ENCODE data around the gene RAB1A. TPM values are rescaled to one million over a fixed set of nuclear protein-coding genes. Genes with fewer than 3 reads are reported as not detected.

Gene RAB1A
- total and polyA plus RNA-seq, 2 of the 13 experiments (the other 11 are each of a cell fraction or from before 2014, with no cell fraction given) = 206 to 226 TPM

DNA sequence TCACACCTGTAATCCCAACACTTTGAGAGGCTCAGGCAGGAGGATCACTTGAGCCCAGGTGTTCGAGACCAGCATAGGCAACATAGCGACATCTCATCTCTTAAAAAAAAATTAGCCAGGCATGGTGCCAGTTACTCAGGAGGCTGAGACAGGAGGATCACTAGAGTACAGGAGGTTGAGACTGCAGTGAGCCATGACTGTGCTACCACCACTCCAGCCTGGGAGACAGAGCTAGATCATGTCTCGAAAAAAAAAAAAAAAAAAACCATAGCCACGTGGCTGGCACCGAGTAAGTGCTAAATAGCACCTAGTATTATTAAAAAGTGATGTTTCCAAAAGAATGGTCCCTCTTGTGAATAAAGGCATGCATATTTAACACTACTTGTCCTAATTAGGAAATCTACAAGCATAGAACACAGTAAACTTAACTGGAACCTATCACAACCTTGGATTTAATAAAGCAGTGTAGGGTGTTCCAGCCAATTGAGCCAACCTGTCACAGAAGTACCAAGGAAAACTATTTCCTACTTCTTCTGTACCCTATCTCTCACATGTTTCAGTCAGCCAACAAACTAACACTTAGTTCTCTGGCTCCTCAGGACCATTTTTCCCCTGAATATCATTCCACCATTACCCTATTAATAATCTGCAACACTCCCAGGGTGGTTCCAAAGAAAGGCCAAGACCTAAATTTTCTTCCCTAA, 8.8 kb downstream of the RAB1A start:
- 92% methylated on average over 5 of the region's 5 CpGs for WGBS (ENCODE audit: low lambda C conversion rate)
- ATAC-seq (no peak; the same call in 2 of the 3 replicates), FAIRE-seq (no peak), DNase-seq (ENCODE audit: low spot score) (no peak)
- Histone ChIP-seq H3K9me3 (ENCODE audit: low read length) (no peaks in the 10 kb centered on the region), H3K27me3 (ENCODE audit: control insufficient read depth in 1 of 2, insufficient read depth in 2 of 2, low read length in 2 of 2) (no peaks in the 10 kb centered on the region), H2AFZ (ENCODE audit: low read length) (no peak overlapping the region), H3K27ac (ENCODE audit: extremely low read length, insufficient read depth, low read length) (no peak overlapping the region), H4K20me1 (ENCODE audit: insufficient read depth, low read length) (peaks cover 100% of the 10 kb centered on the region), H3K79me2 (ENCODE audit: insufficient read depth, low read length) (peaks cover 99% of the 10 kb centered on the region), H3K4me1 (ENCODE audit: insufficient read depth, low read length) (peaks cover 47% of the 10 kb centered on the region), H3K9ac (ENCODE audit: insufficient read depth, low read depth, low read length) (no peak overlapping the region), H3K36me3 (replicated peaks in 1 of 2; ENCODE audit: control insufficient read depth in 1 of 2, insufficient read depth in 2 of 2, low read length in 2 of 2) (peaks cover 2 to 22% of the 10 kb centered on the region in 2 experiments), H3K4me2 (ENCODE audit: low read depth, low read length) (no peak overlapping the region), H3K4me3 (replicated peaks in 1 of 3; ENCODE audit: insufficient read depth in 1 of 3, low read depth in 2 of 3, low read length in 3 of 3) (no peak overlapping the region)
- CTCF ChIA-PET (ENCODE audit: low intra/inter-chr PET ratio, low total read pairs) = no interaction called here
- POLR2A ChIA-PET = interaction anchor here (4.2 kb wide), 1 partner anchor 9 kb away, joined by 20 read pairs; the partner anchor contains the start of gene RAB1A
- in situ Hi-C loops (cut with HindIII; ENCODE audit: extremely low pct_ligation_motif_present, low pct_unique_long_range_greater_than_20kb) (no loop called here), intact Hi-C loops (cut with micrococcal nuclease; ENCODE audit: unreplicated experiment) (no loop called here)
- TF ChIP-seq ZSCAN5A (CRISPR knock-in tag; IDR thresholded peaks at IDR 0.05; ENCODE audit: borderline replicate concordance) (no peak), ZNF770 (CRISPR knock-in tag; IDR thresholded peaks at IDR 0.05) (peak; percentile 77)
- BruUV-seq (replicated peaks) = TSS peak; percentile 6

DNA sequence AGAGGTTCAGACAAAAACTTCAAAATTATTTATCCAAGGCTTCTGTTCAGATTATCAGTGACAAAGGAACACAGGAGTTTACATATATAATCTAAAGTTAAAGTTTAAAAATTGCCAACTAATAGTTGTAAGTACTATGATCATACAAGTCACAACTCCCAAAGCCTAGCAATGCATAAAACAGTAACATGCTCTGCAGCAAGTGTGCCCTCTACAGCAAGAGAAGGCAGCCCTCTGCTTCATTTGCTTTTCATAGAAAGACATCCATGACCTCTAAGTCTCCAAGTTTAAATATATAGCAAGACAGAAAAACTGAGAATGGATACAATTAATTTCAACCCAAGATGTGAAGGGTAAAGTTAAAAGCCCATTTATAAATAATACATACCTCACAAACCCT, 13.3 kb downstream of the RAB1A start:
- H3K79me2 ChIP-seq (ENCODE audit: insufficient read depth, low read length) = peaks cover 98% of the 10 kb centered on the region
- TF ChIP-seq HNF1A (IDR thresholded peaks at IDR 0.05; ENCODE audit: low read depth) (no peak), HNF1A (CRISPR knock-in tag; IDR thresholded peaks at IDR 0.05; ENCODE audit: borderline replicate concordance) (no peak), NFKBIZ (CRISPR knock-in tag; IDR thresholded peaks at IDR 0.05) (no peak), MAF1 (CRISPR knock-in tag; IDR thresholded peaks at IDR 0.05; ENCODE audit: borderline replicate concordance) (no peak), SMAD9 (CRISPR knock-in tag; IDR thresholded peaks at IDR 0.05) (no peak), BCL6 (CRISPR knock-in tag; IDR thresholded peaks at IDR 0.05) (0 out of 2 replicates have a peak, but pooled peaks have one; percentile 24)
- ChIA-PET CTCF (ENCODE audit: low intra/inter-chr PET ratio, low total read pairs) (no interaction called here), POLR2A (interaction anchor here (4.2 kb wide), 1 partner anchor 13 kb away, joined by 20 read pairs; the partner anchor contains the start of gene RAB1A)
- no peak overlapping the region for H3K4me2 ChIP-seq (ENCODE audit: low read depth, low read length)
- H3K4me3 ChIP-seq (replicated peaks in 1 of 3; ENCODE audit: insufficient read depth in 1 of 3, low read depth in 2 of 3, low read length in 3 of 3) = no peak overlapping the region
- peak; percentile 53; the same call in 2 of the 3 replicates for ATAC-seq
- no peak overlapping the region for H3K27ac ChIP-seq (ENCODE audit: extremely low read length, insufficient read depth, low read length)
- H3K9ac ChIP-seq (ENCODE audit: insufficient read depth, low read depth, low read length) = no peak overlapping the region
- peaks cover 3 to 14% of the 10 kb centered on the region in 2 experiments for H3K36me3 ChIP-seq (replicated peaks in 1 of 2; ENCODE audit: control insufficient read depth in 1 of 2, insufficient read depth in 2 of 2, low read length in 2 of 2)
- H3K9me3 ChIP-seq (ENCODE audit: low read length) = no peaks in the 10 kb centered on the region
- no TSS peak for BruUV-seq (replicated peaks)
- H4K20me1 ChIP-seq (ENCODE audit: insufficient read depth, low read length) = peaks cover 94% of the 10 kb centered on the region
- no peak for DNase-seq (ENCODE audit: low spot score)
- in situ Hi-C loops (cut with HindIII; ENCODE audit: extremely low pct_ligation_motif_present, low pct_unique_long_range_greater_than_20kb) (no loop called here), intact Hi-C loops (cut with micrococcal nuclease; ENCODE audit: unreplicated experiment) (no loop called here)
- H2AFZ ChIP-seq (ENCODE audit: low read length) = no peak overlapping the region
- peaks cover 47% of the 10 kb centered on the region for H3K4me1 ChIP-seq (ENCODE audit: insufficient read depth, low read length)
- H3K27me3 ChIP-seq (ENCODE audit: control insufficient read depth in 1 of 2, insufficient read depth in 2 of 2, low read length in 2 of 2) = no peaks in the 10 kb centered on the region
- FAIRE-seq = no peak
